GM12873 (cell line): ENCODE measurements around the gene C10orf67.

Source experiments
- CTCF ChIP-seq: IDR thresholded peaks from 2 replicates; pipeline ENCODE4 v1.5.1; 2012; ENCODE audit warnings: low read depth, mild to moderate bottlenecking, moderate library complexity, low read length, control low read depth; ENCODE audit not compliant: insufficient read depth; ENCODE audit errors: missing control alignments

The C10orf67 gene

GRCh38 chr10:23230582-23230981 lies 114.0 kb downstream of the C10orf67 start:
- TF ChIP-seq CTCF, result no peak

GRCh38 chr10:23217471-23217870 lies 127.1 kb downstream of the C10orf67 start:
- TF ChIP-seq CTCF, result no peak

GRCh38 chr10:23205972-23206642 lies 138.5 kb downstream of the C10orf67 start:
- TF ChIP-seq CTCF, result no peak

- TF ChIP-seq CTCF, result no peak
Observed at GRCh38 chr10:23204773-23205172, 139.8 kb downstream of the C10orf67 start.

- no peak for TF ChIP-seq CTCF
Observed at GRCh38 chr10:23203369-23204325, 140.9 kb downstream of the C10orf67 start.

GRCh38 chr10:23202779-23203178 lies 141.8 kb downstream of the C10orf67 start:
- no peak for TF ChIP-seq CTCF

GRCh38 chr10:23201837-23202236 lies 142.8 kb downstream of the C10orf67 start:
- TF ChIP-seq CTCF, result no peak
